GM18909 (cell line): ENCODE data around the gene ANTXR2.
"Not testable (repeated sequence)": the region's sequence is repeated elsewhere in the genome, so short reads cannot be mapped to it uniquely, and the experiment has no call there.

Experiments used
- ATAC-seq: cut with Tn5 transposase; IDR thresholded peaks from one replicate; pipeline ENCODE4 v1.9.1; 2021; ENCODE audit warnings: mild to moderate bottlenecking; ENCODE audit not compliant: unreplicated experiment, poor library complexity

The ANTXR2 gene

GRCh38 chr4:80029364-80029763, 43.7 kb downstream of the ANTXR2 start:
- ATAC-seq: no peak

- no peak for ATAC-seq
Measured at GRCh38 chr4:80027611-80028010, 45.4 kb downstream of the ANTXR2 start.

- no peak for ATAC-seq
Measured at GRCh38 chr4:80026100-80026499, 46.9 kb downstream of the ANTXR2 start.

GRCh38 chr4:80024335-80024734, 48.7 kb downstream of the ANTXR2 start:
- ATAC-seq: no peak

- no peak for ATAC-seq
Measured at GRCh38 chr4:80022282-80022681, 50.7 kb downstream of the ANTXR2 start.

- peak; percentile 77 for ATAC-seq
Measured at GRCh38 chr4:80017125-80017854, 55.7 kb downstream of the ANTXR2 start.

- ATAC-seq: no peak
Measured at GRCh38 chr4:80016506-80016905, 56.5 kb downstream of the ANTXR2 start.

- ATAC-seq: no peak
Measured at GRCh38 chr4:80015407-80016189, 57.4 kb downstream of the ANTXR2 start.

- no peak for ATAC-seq
Measured at GRCh38 chr4:80014531-80014930, 58.5 kb downstream of the ANTXR2 start.

GRCh38 chr4:80012291-80012690, 60.7 kb downstream of the ANTXR2 start:
- ATAC-seq: no peak

GRCh38 chr4:80011636-80012236, 61.3 kb downstream of the ANTXR2 start:
- ATAC-seq: no peak

GRCh38 chr4:80010316-80010715, 62.7 kb downstream of the ANTXR2 start:
- no peak for ATAC-seq

GRCh38 chr4:80009806-80010205, 63.2 kb downstream of the ANTXR2 start:
- ATAC-seq: no peak

GRCh38 chr4:80008971-80009370, 64.1 kb downstream of the ANTXR2 start:
- ATAC-seq: no peak

- no peak for ATAC-seq
Measured at GRCh38 chr4:80008351-80008750, 64.7 kb downstream of the ANTXR2 start.

GRCh38 chr4:80007745-80008149, 65.3 kb downstream of the ANTXR2 start:
- ATAC-seq: peak; percentile 80

GRCh38 chr4:80006935-80007744, 65.9 kb downstream of the ANTXR2 start:
- no peak for ATAC-seq

- no peak for ATAC-seq
Measured at GRCh38 chr4:80005863-80006262, 67.2 kb downstream of the ANTXR2 start.

GRCh38 chr4:80004319-80004718, 68.7 kb downstream of the ANTXR2 start:
- ATAC-seq: no peak

GRCh38 chr4:80002559-80002958, 70.5 kb downstream of the ANTXR2 start:
- ATAC-seq: not testable (repeated sequence)
